ENCODE measurements around the gene ZFAND2A. TPM values are rescaled to one million over a fixed set of nuclear protein-coding genes. Genes with fewer than 3 reads are reported as not detected.

The ZFAND2A gene
- polyA plus RNA-seq, 2 of the 4 experiments (the other 2 are of a cell fraction): 44.1 to 88.6 TPM

GRCh38 chr7:1111156-1111555 lies 48.8 kb downstream of the ZFAND2A start:
- POLR2A ChIA-PET: no interaction called here
- Histone ChIP-seq H3K4me1 (no peaks in the 10 kb centered on the region), H3K4me2 (no peak overlapping the region), H3K4me3 (no peak overlapping the region), H3K27ac (no peak overlapping the region), H3K9me3 (no peaks in the 10 kb centered on the region)
- ATAC-seq (no peak), DNase-seq (ENCODE audit: low read depth in 1 of 2, low spot score in 1 of 2) (no peak), FAIRE-seq (no peak)
- WGBS (ENCODE audit: missing lambda C conversion rate): 92% methylated on average over 3 of the region's 3 CpGs
- CTCF ChIA-PET: interaction anchor here (0.7 to 4.9 kb wide), 4 partner anchors 14 to 549 kb away, joined by 3 to 21 read pairs (median 4); partner anchors contain the start of gene GPER1
- TF ChIP-seq RFX5 (IDR thresholded peaks at IDR 0.05): no peak
- no peak for TF ChIP-seq KDM1A (IDR thresholded peaks at IDR 0.05; ENCODE audit: low read depth)
- TF ChIP-seq PBX3 (IDR thresholded peaks at IDR 0.05): no peak
- no peak for TF ChIP-seq CBX2 (IDR thresholded peaks at IDR 0.05; ENCODE audit: borderline replicate concordance, low read depth)
- no peak for TF ChIP-seq FOSL2 (IDR thresholded peaks at IDR 0.05)
- TF ChIP-seq FOSL2 (CRISPR knock-in tag; IDR thresholded peaks at IDR 0.05): no peak
- TF ChIP-seq CBX8 (IDR thresholded peaks at IDR 0.05): no peak
- TF ChIP-seq GATA3 (IDR thresholded peaks at IDR 0.05; ENCODE audit: borderline replicate concordance): no peak
- no peak for TF ChIP-seq ZC3H11A (IDR thresholded peaks at IDR 0.05)
- TF ChIP-seq NR3C1 (IDR thresholded peaks at IDR 0.05): no peak
- TF ChIP-seq, protein P1, sequence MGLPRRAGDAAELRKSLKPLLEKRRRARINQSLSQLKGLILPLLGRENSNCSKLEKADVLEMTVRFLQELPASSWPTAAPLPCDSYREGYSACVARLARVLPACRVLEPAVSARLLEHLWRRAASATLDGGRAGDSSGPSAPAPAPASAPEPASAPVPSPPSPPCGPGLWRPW (IDR thresholded peaks at IDR 0.05): no peak
- no peak for TF ChIP-seq SMC3 (IDR thresholded peaks at IDR 0.05)
- no peak for TF ChIP-seq RAD21 (conservative IDR thresholded peaks at IDR 0.05 in 1 of 2, IDR thresholded peaks at IDR 0.05 in 1 of 2)
- TF ChIP-seq CHD4 (IDR thresholded peaks at IDR 0.05; ENCODE audit: borderline replicate concordance): no peak
- TF ChIP-seq, protein P2, sequence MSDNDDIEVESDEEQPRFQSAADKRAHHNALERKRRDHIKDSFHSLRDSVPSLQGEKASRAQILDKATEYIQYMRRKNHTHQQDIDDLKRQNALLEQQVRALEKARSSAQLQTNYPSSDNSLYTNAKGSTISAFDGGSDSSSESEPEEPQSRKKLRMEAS (IDR thresholded peaks at IDR 0.05): no peak
- TF ChIP-seq NFE2L2 (conservative IDR thresholded peaks at IDR 0.05; ENCODE audit: low read length): no peak
- no peak for TF ChIP-seq HEYL (CRISPR knock-in tag; IDR thresholded peaks at IDR 0.05)

DNA sequence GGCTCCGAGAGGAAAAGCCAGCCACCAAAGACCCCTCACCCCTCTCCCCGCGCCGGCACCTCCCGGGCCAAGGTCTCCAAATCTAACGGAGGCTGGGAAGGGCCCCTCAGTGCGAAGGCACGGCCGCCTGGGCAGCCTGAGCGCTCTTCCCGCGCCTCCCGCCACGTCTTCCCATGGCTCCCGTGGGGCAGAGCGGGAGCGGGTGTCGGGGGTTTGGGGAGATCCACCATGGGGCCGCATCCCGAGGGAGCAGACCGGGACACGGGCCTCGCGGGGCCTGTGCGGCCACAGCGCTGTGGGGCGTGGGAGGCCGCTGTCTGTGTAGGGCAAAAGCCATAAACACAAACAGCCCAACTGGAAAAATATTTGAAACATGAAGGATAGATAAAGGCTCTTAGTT lies 49.6 kb downstream of the ZFAND2A start:
- no peaks in the 10 kb centered on the region for H3K4me1 ChIP-seq
- H3K4me3 ChIP-seq: no peak overlapping the region
- WGBS (ENCODE audit: missing lambda C conversion rate): 96% methylated on average over 21 of the region's 28 CpGs
- TF ChIP-seq HOXA7 (CRISPR knock-in tag; IDR thresholded peaks at IDR 0.05): no peak
- TF ChIP-seq, protein P2 (IDR thresholded peaks at IDR 0.05): no peak
- TF ChIP-seq CBX8 (IDR thresholded peaks at IDR 0.05): no peak
- TF ChIP-seq RARB (CRISPR knock-in tag; IDR thresholded peaks at IDR 0.05): no peak
- TF ChIP-seq HDAC2 (IDR thresholded peaks at IDR 0.05): no peak
- no peak for TF ChIP-seq GATA3 (IDR thresholded peaks at IDR 0.05; ENCODE audit: borderline replicate concordance)
- no peak for TF ChIP-seq POLR2A (IDR thresholded peaks at IDR 0.05; ENCODE audit: low read length)
- TF ChIP-seq, protein P3, sequence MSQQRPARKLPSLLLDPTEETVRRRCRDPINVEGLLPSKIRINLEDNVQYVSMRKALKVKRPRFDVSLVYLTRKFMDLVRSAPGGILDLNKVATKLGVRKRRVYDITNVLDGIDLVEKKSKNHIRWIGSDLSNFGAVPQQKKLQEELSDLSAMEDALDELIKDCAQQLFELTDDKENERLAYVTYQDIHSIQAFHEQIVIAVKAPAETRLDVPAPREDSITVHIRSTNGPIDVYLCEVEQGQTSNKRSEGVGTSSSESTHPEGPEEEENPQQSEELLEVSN (IDR thresholded peaks at IDR 0.05; ENCODE audit: borderline replicate concordance, low read depth): no peak
- no peak for TF ChIP-seq EP300 (IDR thresholded peaks at IDR 0.05)
- TF ChIP-seq NR3C1 (IDR thresholded peaks at IDR 0.05): no peak
- no peak for TF ChIP-seq JUN (IDR thresholded peaks at IDR 0.05)
- no peak for TF ChIP-seq RFX5 (IDR thresholded peaks at IDR 0.05)
- TF ChIP-seq POLR2AphosphoS2 (conservative IDR thresholded peaks at IDR 0.05; ENCODE audit: low read length): no peak
- TF ChIP-seq NFE2L2 (conservative IDR thresholded peaks at IDR 0.05; ENCODE audit: low read length): no peak
- TF ChIP-seq FOXS1 (CRISPR knock-in tag; IDR thresholded peaks at IDR 0.05): no peak
- no peak for TF ChIP-seq MAZ (IDR thresholded peaks at IDR 0.05; ENCODE audit: borderline replicate concordance, low read depth, low read length)
- DNase-seq (ENCODE audit: low read depth in 1 of 2, low spot score in 1 of 2) (no peak), FAIRE-seq (no peak), ATAC-seq (no peak)
- no peak overlapping the region for H3K27ac ChIP-seq
- no peak overlapping the region for H3K4me2 ChIP-seq
- CTCF ChIA-PET: interaction anchor here (0.7 to 4.9 kb wide), 5 partner anchors 15 to 548 kb away, joined by 3 to 21 read pairs (median 3); partner anchors contain the start of gene GPER1
- POLR2A ChIA-PET: no interaction called here
- no peaks in the 10 kb centered on the region for H3K9me3 ChIP-seq
